Smooth muscle cell (in vitro differentiated cells): ENCODE measurements around the gene VWA2. TPM values are rescaled to one million over a fixed set of nuclear protein-coding genes. Genes with fewer than 3 reads are reported as not detected.

Source experiments
- DNase-seq: peaks from one replicate; lab custom pipeline; 2025; ENCODE audit not compliant: unreplicated experiment; lab: John Stamatoyannopoulos, UW
- H2AFZ ChIP-seq: fragments of 200-600 bp; sonication (generic); 2 replicates; pipeline ENCODE4 v1.6.0; 2016; ENCODE audit warnings: antibody characterized with exemption, low read depth, mild to moderate bottlenecking
- H3F3A ChIP-seq: fragments of 200-600 bp; sonication (generic); 2 replicates; pipeline ENCODE4 v1.6.0; 2017; ENCODE audit warnings: antibody characterized with exemption, low read depth
- H3K27ac ChIP-seq: fragments of 200-600 bp; sonication (generic); 2 replicates; pipeline ENCODE4 v1.5.1; 2016; ENCODE audit warnings: low read depth, mild to moderate bottlenecking
- H3K27me3 ChIP-seq: fragments of 200-600 bp; sonication (generic); 2 replicates; pipeline ENCODE4 v1.6.1; 2016; ENCODE audit warnings: low read depth, mild to moderate bottlenecking
- H3K36me3 ChIP-seq: fragments of 200-600 bp; sonication (generic); 2 replicates; pipeline ENCODE4 v1.5.1; 2016; ENCODE audit warnings: low read depth
- H3K4me1 ChIP-seq: fragments of 200-600 bp; sonication (generic); 2 replicates; pipeline ENCODE4 v1.5.1; 2016; ENCODE audit warnings: low read depth
- H3K4me2 ChIP-seq: fragments of 200-600 bp; sonication (generic); 2 replicates; pipeline ENCODE4 v1.6.0; 2016; ENCODE audit warnings: mild to moderate bottlenecking
- H3K4me3 ChIP-seq: fragments of 200-600 bp; sonication (generic); 2 replicates; pipeline ENCODE4 v1.5.1; 2016; ENCODE audit warnings: mild to moderate bottlenecking
- H3K79me2 ChIP-seq: fragments of 200-600 bp; sonication (generic); 2 replicates; pipeline ENCODE4 v1.6.0; 2016; ENCODE audit warnings: low read depth, mild to moderate bottlenecking
- H3K9ac ChIP-seq: fragments of 200-600 bp; sonication (generic); 2 replicates; pipeline ENCODE4 v1.6.0; 2016; ENCODE audit warnings: low read depth
- H3K9me3 ChIP-seq: fragments of 200-600 bp; sonication (generic); replicated peaks from 2 replicates; pipeline ENCODE4 v1.5.1; 2016; ENCODE audit warnings: low read depth
- H4K20me1 ChIP-seq: fragments of 200-600 bp; sonication (generic); 2 replicates; pipeline ENCODE4 v1.6.0; 2016; ENCODE audit warnings: low read depth
- WGBS: methylation state at CpG from one replicate; pipeline ENCODE4 v1.1.7; 2016; ENCODE audit warnings: low lambda C conversion rate; 5-methylcytosine and 5-hydroxymethylcytosine counted together
- polyA plus RNA-seq: library from polyadenylated mRNA; unstranded; fragments of >200 nt; fragmentation: Nextera tagmentation; extraction: Ambion mirVana; gene quantifications from 2 replicates; pipeline ENCODE4 v1.2.1, GENCODE V29; 2016
- total RNA-seq: library from RNA; depleted of rRNA; stranded (reverse); fragments of >200 nt; gene quantifications from 2 replicates; pipeline ENCODE4 v1.2.3, GENCODE V29; 2014
- TF ChIP-seq, protein P1 (sequence below): fragments of 200-600 bp; sonication (generic); IDR thresholded peaks from 2 replicates; pipeline ENCODE4 v1.5.1; 2017; ENCODE audit warnings: borderline replicate concordance, mild to moderate bottlenecking, antibody characterized with exemption; ENCODE audit not compliant: insufficient read depth, poor library complexity, severe bottlenecking

VWA2 gene
- total and polyA plus RNA-seq, 2 experiments from 2014 or later, result 0.06 to 0.36 TPM

DNA sequence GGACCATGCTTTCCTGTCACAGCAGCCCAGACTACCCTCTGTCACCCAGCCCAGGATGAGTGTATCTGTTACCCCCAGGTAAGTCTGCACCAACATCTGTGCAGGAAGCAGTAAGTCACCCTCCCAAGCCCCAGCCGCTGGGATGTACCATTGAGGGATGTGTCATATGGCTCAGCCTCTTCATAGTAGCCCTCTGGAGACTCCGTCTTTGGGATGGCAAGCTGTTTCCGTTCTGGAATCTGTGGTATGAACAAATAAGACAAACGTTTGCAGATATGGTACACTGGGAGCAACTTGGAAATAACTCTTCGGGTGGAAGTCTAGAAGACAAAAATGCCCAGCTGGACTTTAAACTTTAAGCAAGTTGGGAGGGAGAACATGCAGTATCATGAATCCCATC lies 84.0 kb downstream of the VWA2 start:
- TF ChIP-seq, protein P1, sequence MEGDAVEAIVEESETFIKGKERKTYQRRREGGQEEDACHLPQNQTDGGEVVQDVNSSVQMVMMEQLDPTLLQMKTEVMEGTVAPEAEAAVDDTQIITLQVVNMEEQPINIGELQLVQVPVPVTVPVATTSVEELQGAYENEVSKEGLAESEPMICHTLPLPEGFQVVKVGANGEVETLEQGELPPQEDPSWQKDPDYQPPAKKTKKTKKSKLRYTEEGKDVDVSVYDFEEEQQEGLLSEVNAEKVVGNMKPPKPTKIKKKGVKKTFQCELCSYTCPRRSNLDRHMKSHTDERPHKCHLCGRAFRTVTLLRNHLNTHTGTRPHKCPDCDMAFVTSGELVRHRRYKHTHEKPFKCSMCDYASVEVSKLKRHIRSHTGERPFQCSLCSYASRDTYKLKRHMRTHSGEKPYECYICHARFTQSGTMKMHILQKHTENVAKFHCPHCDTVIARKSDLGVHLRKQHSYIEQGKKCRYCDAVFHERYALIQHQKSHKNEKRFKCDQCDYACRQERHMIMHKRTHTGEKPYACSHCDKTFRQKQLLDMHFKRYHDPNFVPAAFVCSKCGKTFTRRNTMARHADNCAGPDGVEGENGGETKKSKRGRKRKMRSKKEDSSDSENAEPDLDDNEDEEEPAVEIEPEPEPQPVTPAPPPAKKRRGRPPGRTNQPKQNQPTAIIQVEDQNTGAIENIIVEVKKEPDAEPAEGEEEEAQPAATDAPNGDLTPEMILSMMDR, result no peak
- H2AFZ ChIP-seq, result no peak overlapping the region
- H3K4me1 ChIP-seq, result no peaks in the 10 kb centered on the region
- WGBS, result 15% methylated on average over 5 of the region's 5 CpGs
- H3K9me3 ChIP-seq, result no peaks in the 10 kb centered on the region
- H3F3A ChIP-seq, result peaks cover 6% of the 10 kb centered on the region
- H3K9ac ChIP-seq, result no peak overlapping the region
- H3K27me3 ChIP-seq, result no peaks in the 10 kb centered on the region
- peak overlapping the region; percentile 25 for H3K4me2 ChIP-seq
- DNase-seq, result no peak
- H3K79me2 ChIP-seq, result no peaks in the 10 kb centered on the region
- peak overlapping the region; percentile 84 for H3K27ac ChIP-seq
- H3K36me3 ChIP-seq, result no peaks in the 10 kb centered on the region
- peaks cover 1% of the 10 kb centered on the region for H4K20me1 ChIP-seq
- no peak overlapping the region for H3K4me3 ChIP-seq

DNA sequence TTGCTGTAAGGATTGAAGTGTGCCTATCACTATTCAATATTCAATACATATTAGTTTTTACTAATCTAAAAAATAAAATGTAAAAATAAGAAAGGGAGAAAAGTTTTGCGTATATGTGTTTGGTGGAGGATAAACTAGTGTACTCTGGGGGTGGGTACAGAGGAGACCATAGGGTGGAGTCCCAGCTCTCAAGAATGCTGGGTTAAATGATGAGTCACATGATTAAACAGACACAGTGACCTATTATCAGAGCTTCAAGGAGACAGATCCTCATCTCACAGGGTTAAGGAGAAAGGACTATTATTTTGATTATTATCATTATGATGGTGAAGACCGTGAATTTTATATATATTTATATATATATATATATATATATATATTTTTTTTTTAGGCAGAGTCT lies 87.7 kb downstream of the VWA2 start:
- Histone ChIP-seq H3K9me3 (no peaks in the 10 kb centered on the region), H3F3A (peaks cover 6% of the 10 kb centered on the region), H2AFZ (no peak overlapping the region), H3K27ac (no peak overlapping the region), H3K4me2 (no peak overlapping the region), H3K4me1 (peaks cover 14% of the 10 kb centered on the region), H3K4me3 (no peak overlapping the region), H3K36me3 (no peaks in the 10 kb centered on the region), H3K9ac (no peak overlapping the region), H3K27me3 (no peaks in the 10 kb centered on the region), H3K79me2 (no peaks in the 10 kb centered on the region), H4K20me1 (peaks cover 5% of the 10 kb centered on the region)
- no peak for DNase-seq
- TF ChIP-seq, protein P1, result no peak
- WGBS, result 76% methylated on average over 2 of the region's 2 CpGs

DNA sequence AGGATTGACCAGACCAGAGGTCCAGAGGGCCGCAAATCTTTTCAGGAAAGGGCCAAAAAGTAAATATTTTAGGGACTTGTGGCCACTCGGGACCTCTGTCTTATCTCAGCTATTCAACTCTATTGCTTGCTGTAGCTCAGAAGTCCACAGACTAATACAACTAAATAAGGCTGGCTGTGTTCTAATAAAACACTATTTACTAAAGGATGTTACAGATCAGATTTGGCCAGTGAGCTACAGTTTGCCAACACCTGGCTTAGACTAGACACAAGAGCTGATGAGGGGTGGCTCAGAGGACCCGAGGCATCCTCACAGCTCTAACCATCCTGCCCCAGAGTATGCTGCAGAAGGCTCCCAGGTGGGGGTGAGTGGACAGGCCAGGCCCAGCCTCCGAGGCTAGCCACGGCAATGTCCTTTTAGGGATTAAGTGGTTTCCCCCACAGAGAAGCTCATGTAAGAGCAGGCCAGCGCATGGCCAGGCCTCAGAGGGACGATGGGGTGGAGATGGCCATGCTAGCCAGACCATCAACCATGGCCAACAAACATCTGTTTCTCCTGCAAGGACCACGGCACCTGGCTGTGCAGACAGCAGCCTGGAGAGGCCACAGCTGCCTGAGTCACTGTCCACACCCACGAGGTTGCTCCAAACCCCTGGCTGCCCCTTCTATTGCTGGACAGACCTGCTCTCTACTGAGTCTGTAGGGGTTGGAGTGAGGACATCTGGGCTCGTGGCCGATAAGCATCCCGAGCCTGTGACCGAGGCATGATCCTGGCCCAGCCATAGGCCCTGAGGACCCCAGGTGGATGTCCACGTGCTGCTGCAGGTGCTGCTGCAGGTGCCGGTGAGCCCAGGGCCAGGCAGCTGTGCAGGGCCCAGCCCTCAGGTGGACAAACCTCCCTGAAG lies 88.7 kb downstream of the VWA2 start:
- WGBS, result 86% methylated on average over 15 of the region's 15 CpGs

More for the DNA sequence above, 88.7 kb downstream of the VWA2 start:
- Histone ChIP-seq H3K27ac (no peak overlapping the region), H3K4me1 (peaks cover 18% of the 10 kb centered on the region), H3K27me3 (no peaks in the 10 kb centered on the region), H3K9me3 (no peaks in the 10 kb centered on the region), H3K4me2 (no peak overlapping the region), H2AFZ (no peak overlapping the region), H3K9ac (no peak overlapping the region), H4K20me1 (peaks cover 9% of the 10 kb centered on the region), H3K36me3 (no peaks in the 10 kb centered on the region), H3F3A (peaks cover 6% of the 10 kb centered on the region), H3K79me2 (no peaks in the 10 kb centered on the region), H3K4me3 (no peak overlapping the region)
- DNase-seq, result no peak
- TF ChIP-seq, protein P1, result no peak
